Stomach smooth muscle (tissue), 2 donors: ENCODE results near the gene GPX3.
A peak's percentile ranks its signal among the peaks of the same experiment; 100 is the strongest.

Experiments used
- H3K27ac ChIP-seq: one replicate; pipeline ENCODE4 v1.7.0; 2013; ENCODE audit warnings: mild to moderate bottlenecking, low read length, inconsistent platforms
- H3K27me3 ChIP-seq, 2 donors: one replicate each; pipeline ENCODE4 v1.7.0; 2013; ENCODE audit warnings: low read length in 2 of 2; ENCODE audit not compliant: insufficient read depth in 2 of 2, control insufficient read depth in 1 of 2
- H3K36me3 ChIP-seq, 2 donors: one replicate each; pipeline ENCODE4 v1.7.0; 2013; ENCODE audit warnings: low read length in 2 of 2; ENCODE audit not compliant: control insufficient read depth in 2 of 2, insufficient read depth in 2 of 2
- H3K4me1 ChIP-seq: one replicate; pipeline ENCODE4 v1.7.0; 2013; ENCODE audit warnings: low read length; ENCODE audit not compliant: control insufficient read depth, insufficient read depth
- H3K4me3 ChIP-seq, 2 donors: one replicate each; pipeline ENCODE4 v1.7.0; 2013; ENCODE audit warnings: low read length in 2 of 2
- H3K9ac ChIP-seq, 2 donors: one replicate each; pipeline ENCODE4 v1.7.0; 2013; ENCODE audit warnings: low read length in 2 of 2, mild to moderate bottlenecking in 1 of 2
- H3K9me3 ChIP-seq, 2 donors: one replicate each; pipeline ENCODE4 v1.7.0; 2013; ENCODE audit warnings: low read length in 2 of 2; ENCODE audit not compliant: control insufficient read depth in 2 of 2
- donor health status: healthy.
- donor health status: Pancreatic carcinoma.

The GPX3 gene

GRCh38 chr5:151077419-151077818 is 57.0 kb downstream of the GPX3 start:
- H3K27ac ChIP-seq = no peak overlapping the region
- H3K9me3 ChIP-seq = no peaks in the 10 kb centered on the region
- peaks cover 0 to 5% of the 10 kb centered on the region in 2 donors for H3K36me3 ChIP-seq
- H3K9ac ChIP-seq = no peak overlapping the region
- no peak overlapping the region for H3K4me3 ChIP-seq
- H3K4me1 ChIP-seq = peaks cover 19% of the 10 kb centered on the region
- no peaks in the 10 kb centered on the region for H3K27me3 ChIP-seq

DNA sequence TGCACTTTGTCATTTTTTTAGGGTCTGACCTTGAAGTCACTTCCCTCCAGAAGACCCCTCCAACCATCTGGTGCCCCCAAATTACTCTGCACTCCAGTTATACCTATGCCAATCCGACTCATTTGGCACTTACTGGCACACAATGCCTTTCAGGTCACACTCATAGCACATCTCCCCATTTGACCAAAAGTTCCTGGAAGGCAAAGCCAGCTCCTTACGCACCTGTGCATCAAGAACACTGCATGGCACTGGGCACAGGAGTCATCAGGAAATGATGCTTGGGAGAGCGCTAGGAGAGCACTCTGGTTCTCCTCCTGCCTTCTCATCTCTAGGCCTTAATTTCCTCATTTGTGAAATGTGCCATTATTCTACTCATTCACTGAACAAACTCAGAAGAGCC is 57.6 kb downstream of the GPX3 start:
- H3K9ac ChIP-seq = no peak overlapping the region
- H3K4me1 ChIP-seq = peaks cover 25% of the 10 kb centered on the region
- no peaks in the 10 kb centered on the region for H3K9me3 ChIP-seq
- H3K27me3 ChIP-seq = no peaks in the 10 kb centered on the region
- H3K4me3 ChIP-seq = peak overlapping the region in 1 of 2 donors; percentile 29
- H3K36me3 ChIP-seq = peaks cover 0 to 5% of the 10 kb centered on the region in 2 donors
- no peak overlapping the region for H3K27ac ChIP-seq
